Glutamatergic neuron (in vitro differentiated cells): Measurements from ENCODE around the gene OGFOD2. TPM values are rescaled to one million over a fixed set of nuclear protein-coding genes. Genes with fewer than 3 reads are reported as not detected.
A peak's percentile ranks its signal among the peaks of the same experiment; 100 is the strongest.

Source experiments
- DNase-seq: peaks from one replicate; pipeline ENCODE4 v3.0.0; 2022
- H3K27ac Mint-ChIP-seq: one replicate; pipeline ENCODE4 v1.8.0; 2020; ENCODE audit warnings: mild to moderate bottlenecking, mixed read lengths, inconsistent platforms; ENCODE audit not compliant: unreplicated experiment
- H3K27me3 Mint-ChIP-seq: one replicate; pipeline ENCODE4 v1.8.0; 2020; ENCODE audit warnings: mild to moderate bottlenecking, moderate library complexity, mixed read lengths, inconsistent platforms; ENCODE audit not compliant: unreplicated experiment
- H3K36me3 Mint-ChIP-seq: one replicate; pipeline ENCODE4 v1.8.0; 2020; ENCODE audit warnings: mild to moderate bottlenecking, mixed read lengths, inconsistent platforms; ENCODE audit not compliant: unreplicated experiment
- H3K4me1 Mint-ChIP-seq: one replicate; pipeline ENCODE4 v1.8.0; 2020; ENCODE audit warnings: mild to moderate bottlenecking, low read depth, mixed read lengths, inconsistent platforms; ENCODE audit not compliant: unreplicated experiment
- H3K4me3 Mint-ChIP-seq: one replicate; pipeline ENCODE4 v1.8.0; 2020; ENCODE audit warnings: mild to moderate bottlenecking, mixed read lengths, inconsistent platforms; ENCODE audit not compliant: unreplicated experiment
- H3K9me3 Mint-ChIP-seq: one replicate; pipeline ENCODE4 v1.8.0; 2020; ENCODE audit warnings: mild to moderate bottlenecking, moderate library complexity, mixed read lengths, inconsistent platforms; ENCODE audit not compliant: unreplicated experiment
- microRNA-seq: library from miRNA; unstranded; fragments of <30 nt; microRNA quantifications from one replicate; pipeline ENCODE4, GENCODE V29; 2020; ENCODE audit not compliant: unreplicated experiment
- total RNA-seq: library from RNA; stranded (reverse); fragmentation: NEBNext Ultra II Directional; extraction: Animal tissue kit (Norgen Biotek cat#: 25700); gene quantifications from one replicate; pipeline ENCODE4 v1.2.1, GENCODE V29; 2021; ENCODE audit not compliant: unreplicated experiment
- TF ChIP-seq, protein P1 (sequence below): fragments of 200-600 bp; sonication (generic); IDR thresholded peaks from one replicate; pipeline ENCODE4 v1.5.0; 2021; ENCODE audit not compliant: partially characterized antibody, unreplicated experiment

The OGFOD2 gene
- total RNA-seq, 1 donor from 2014 or later = 15.3 TPM

DNA sequence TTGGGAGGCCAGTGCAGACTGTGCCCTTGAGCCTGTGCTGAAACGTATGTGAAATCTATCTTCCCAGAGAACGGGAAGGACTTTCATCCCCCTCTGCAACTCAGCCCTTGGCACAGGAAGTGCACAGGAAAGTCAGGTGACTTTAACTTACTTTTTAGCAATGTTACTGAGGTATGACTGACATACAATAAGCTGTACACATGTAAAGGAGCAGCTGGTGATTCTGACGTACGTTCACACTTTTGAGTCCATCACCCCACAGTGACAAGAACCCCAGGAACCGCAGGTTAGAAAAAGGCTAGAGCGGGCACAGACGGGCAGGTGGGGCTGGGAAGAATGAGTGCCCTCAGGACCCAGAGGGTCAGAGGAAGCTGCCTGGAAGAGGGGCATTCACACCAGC, 53.4 kb downstream of the OGFOD2 start:
- Mint-ChIP-seq H3K9me3 (no peaks in the 10 kb centered on the region), H3K4me3 (no peak overlapping the region), H3K36me3 (no peaks in the 10 kb centered on the region), H3K27ac (no peak overlapping the region), H3K4me1 (peaks cover 3% of the 10 kb centered on the region), H3K27me3 (peaks cover 2% of the 10 kb centered on the region)
- TF ChIP-seq, protein P1, sequence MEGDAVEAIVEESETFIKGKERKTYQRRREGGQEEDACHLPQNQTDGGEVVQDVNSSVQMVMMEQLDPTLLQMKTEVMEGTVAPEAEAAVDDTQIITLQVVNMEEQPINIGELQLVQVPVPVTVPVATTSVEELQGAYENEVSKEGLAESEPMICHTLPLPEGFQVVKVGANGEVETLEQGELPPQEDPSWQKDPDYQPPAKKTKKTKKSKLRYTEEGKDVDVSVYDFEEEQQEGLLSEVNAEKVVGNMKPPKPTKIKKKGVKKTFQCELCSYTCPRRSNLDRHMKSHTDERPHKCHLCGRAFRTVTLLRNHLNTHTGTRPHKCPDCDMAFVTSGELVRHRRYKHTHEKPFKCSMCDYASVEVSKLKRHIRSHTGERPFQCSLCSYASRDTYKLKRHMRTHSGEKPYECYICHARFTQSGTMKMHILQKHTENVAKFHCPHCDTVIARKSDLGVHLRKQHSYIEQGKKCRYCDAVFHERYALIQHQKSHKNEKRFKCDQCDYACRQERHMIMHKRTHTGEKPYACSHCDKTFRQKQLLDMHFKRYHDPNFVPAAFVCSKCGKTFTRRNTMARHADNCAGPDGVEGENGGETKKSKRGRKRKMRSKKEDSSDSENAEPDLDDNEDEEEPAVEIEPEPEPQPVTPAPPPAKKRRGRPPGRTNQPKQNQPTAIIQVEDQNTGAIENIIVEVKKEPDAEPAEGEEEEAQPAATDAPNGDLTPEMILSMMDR = no peak
- no peak for DNase-seq

DNA sequence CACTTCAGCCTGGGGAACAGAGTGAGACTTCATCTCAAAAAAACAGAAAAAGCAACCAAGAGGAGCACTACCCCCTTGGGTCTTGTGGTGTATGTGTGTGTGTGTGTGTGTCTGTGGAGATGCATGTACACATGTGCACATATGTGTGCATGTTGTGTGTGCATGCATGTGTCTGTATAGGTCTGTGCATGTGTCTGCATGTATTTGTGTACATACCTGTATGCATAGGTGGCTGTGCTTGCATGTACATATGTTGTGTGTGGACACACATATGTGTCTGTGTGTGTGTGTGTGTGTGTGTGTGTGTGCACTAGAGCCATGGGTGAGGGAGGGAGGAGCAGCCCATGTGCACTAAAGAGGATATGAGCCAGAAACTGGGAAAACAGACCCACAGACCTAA, 54.5 kb downstream of the OGFOD2 start:
- TF ChIP-seq, protein P1 = no peak
- no peak for DNase-seq
- H3K36me3 Mint-ChIP-seq = no peaks in the 10 kb centered on the region
- H3K27me3 Mint-ChIP-seq = peaks cover 2% of the 10 kb centered on the region
- H3K27ac Mint-ChIP-seq = no peak overlapping the region
- no peaks in the 10 kb centered on the region for H3K9me3 Mint-ChIP-seq
- peak overlapping the region; percentile 46 for H3K4me3 Mint-ChIP-seq
- H3K4me1 Mint-ChIP-seq = peaks cover 8% of the 10 kb centered on the region

Small RNA genes within 50 kb of the gene (microRNA-seq; reads per million reads assigned to microRNA genes)
- gene MIR4304 = not detected

Other genes with a start within 250 kb of the OGFOD2 start
- gene HCAR1, start 244.4 kb upstream of the OGFOD2 start, total RNA-seq = not detected
- gene DENR, start 222.4 kb upstream of the OGFOD2 start, total RNA-seq = 42.7 TPM
- gene CCDC62, start 200.7 kb upstream of the OGFOD2 start, total RNA-seq = 0.78 TPM
- gene HIP1R, start 139.8 kb upstream of the OGFOD2 start, total RNA-seq = 19.3 TPM
- 19.7 TPM for gene VPS37B, start 79.1 kb upstream of the OGFOD2 start, total RNA-seq
- 8.8 TPM for gene ABCB9, start 8.8 kb upstream of the OGFOD2 start, total RNA-seq
- 122 TPM for gene ARL6IP4, start 5.4 kb downstream of the OGFOD2 start, total RNA-seq
- gene PITPNM2, start 175.8 kb downstream of the OGFOD2 start, total RNA-seq = 19.6 TPM